GM23338 (cell line): ENCODE measurements around the gene ANGPTL7. TPM values are rescaled to one million over a fixed set of nuclear protein-coding genes. Genes with fewer than 3 reads are reported as not detected.

Source experiments
- ATAC-seq: fragments of 200-7000 bp; cut with Tn5 transposase; 3 replicates; pipeline ENCODE4 v1.9.1; 2020
- DNase-seq: peaks from one replicate; pipeline ENCODE4 v3.0.0-alpha.2; 2015; ENCODE audit warnings: low spot score
- H2AFZ ChIP-seq: fragments of 200-600 bp; sonication (generic); 2 replicates; pipeline ENCODE4 v1.8.0; 2016; ENCODE audit warnings: antibody characterized with exemption, mild to moderate bottlenecking, moderate library complexity
- H3F3A ChIP-seq: fragments of 200-600 bp; sonication (generic); replicated peaks from 2 replicates; pipeline ENCODE4 v1.8.0; 2017; ENCODE audit warnings: antibody characterized with exemption, mixed run types, low read depth
- H3K27ac ChIP-seq: fragments of 200-600 bp; sonication (generic); 2 replicates; pipeline ENCODE4 v1.6.1; 2016; ENCODE audit warnings: low read depth
- H3K27me3 ChIP-seq: fragments of 200-600 bp; sonication (generic); 2 replicates; pipeline ENCODE4 v1.8.0; 2016; ENCODE audit warnings: mild to moderate bottlenecking, mixed run types, moderate library complexity; ENCODE audit not compliant: insufficient read depth
- H3K36me3 ChIP-seq: fragments of 200-600 bp; sonication (generic); 2 replicates; pipeline ENCODE4 v1.8.0; 2016; ENCODE audit warnings: mild to moderate bottlenecking; ENCODE audit not compliant: insufficient read depth
- H3K4me1 ChIP-seq: fragments of 200-600 bp; sonication (generic); 2 replicates; pipeline ENCODE4 v1.8.0; 2016; ENCODE audit warnings: mild to moderate bottlenecking, moderate library complexity; ENCODE audit not compliant: insufficient read depth
- H3K4me2 ChIP-seq: fragments of 200-600 bp; sonication (generic); 2 replicates; pipeline ENCODE4 v1.7.1; 2017; ENCODE audit warnings: mixed run types
- H3K4me3 ChIP-seq: fragments of 200-600 bp; sonication (generic); 2 replicates; pipeline ENCODE4 v1.6.1; 2016; ENCODE audit warnings: mixed run types
- H3K79me2 ChIP-seq: fragments of 200-600 bp; sonication (generic); replicated peaks from 2 replicates; pipeline ENCODE4 v1.8.0; 2017; ENCODE audit warnings: mild to moderate bottlenecking; ENCODE audit not compliant: insufficient read depth
- H3K9me2 ChIP-seq: fragments of 200-600 bp; sonication (generic); 2 replicates; pipeline ENCODE4 v1.8.0; 2017; ENCODE audit not compliant: insufficient read depth
- H4K20me1 ChIP-seq: fragments of 200-600 bp; sonication (generic); replicated peaks from 2 replicates; pipeline ENCODE4 v1.8.0; 2017; ENCODE audit warnings: mild to moderate bottlenecking; ENCODE audit not compliant: insufficient read depth
- H3K27ac Mint-ChIP-seq: 2 replicates; pipeline ENCODE4 v1.8.0; 2020; ENCODE audit warnings: inconsistent platforms, mild to moderate bottlenecking, moderate library complexity, mixed read lengths
- H3K27me3 Mint-ChIP-seq: 3 replicates; pipeline ENCODE4 v1.8.0; 2022; ENCODE audit warnings: low read depth, mild to moderate bottlenecking, moderate library complexity, mixed read lengths, inconsistent platforms; ENCODE audit not compliant: insufficient read depth, poor library complexity
- H3K36me3 Mint-ChIP-seq: 3 replicates; pipeline ENCODE4 v1.8.0; 2021; ENCODE audit warnings: low read depth, mild to moderate bottlenecking, inconsistent platforms, moderate library complexity, mixed read lengths
- H3K4me1 Mint-ChIP-seq: 3 replicates; pipeline ENCODE4 v1.8.0; 2020; ENCODE audit warnings: mild to moderate bottlenecking, inconsistent platforms, mixed read lengths
- H3K4me3 Mint-ChIP-seq: 3 replicates; pipeline ENCODE4 v1.8.0; 2021; ENCODE audit warnings: moderate library complexity, mild to moderate bottlenecking, inconsistent platforms, mixed read lengths
- H3K9me3 Mint-ChIP-seq: 3 replicates; pipeline ENCODE4 v1.8.0; 2020; ENCODE audit warnings: moderate library complexity, mild to moderate bottlenecking, inconsistent platforms, mixed read lengths
- CREB1 ChIP-seq: fragments of 250-450 bp; sonication (Bioruptor Pico); IDR thresholded peaks from 2 replicates; pipeline ENCODE4 v1.5.0; 2020; ENCODE audit warnings: low read depth, mild to moderate bottlenecking, moderate library complexity
- EZH2 ChIP-seq: fragments of 200-600 bp; sonication (generic); IDR thresholded peaks from one replicate; pipeline ENCODE4 v1.8.0; 2017; ENCODE audit warnings: antibody characterized with exemption, mild to moderate bottlenecking, low read depth; ENCODE audit not compliant: unreplicated experiment
- EZH2phosphoT487 ChIP-seq: fragments of 200-600 bp; sonication (generic); IDR thresholded peaks from one replicate; pipeline ENCODE4 v1.8.1; 2018; ENCODE audit warnings: antibody characterized with exemption; ENCODE audit not compliant: unreplicated experiment
- JUNB ChIP-seq: IDR thresholded peaks from one replicate; pipeline ENCODE4 v1.6.1; 2016; ENCODE audit warnings: antibody characterized with exemption; ENCODE audit not compliant: unreplicated experiment
- NANOG ChIP-seq: IDR thresholded peaks from 2 replicates; pipeline ENCODE4 v1.6.1; 2016; ENCODE audit warnings: antibody characterized with exemption, borderline replicate concordance
- POLR2AphosphoS5 ChIP-seq: IDR thresholded peaks from 2 replicates; pipeline ENCODE4 v1.6.1; 2016; ENCODE audit warnings: antibody characterized with exemption, low read depth
- STAT1 ChIP-seq: IDR thresholded peaks from one replicate; pipeline ENCODE4 v1.6.1; 2016; ENCODE audit warnings: antibody characterized with exemption; ENCODE audit not compliant: unreplicated experiment
- ZNF114 ChIP-seq: fragments of 250-450 bp; sonication (Bioruptor Pico); IDR thresholded peaks from 2 replicates; pipeline ENCODE4 v1.5.0; 2020; ENCODE audit warnings: mild to moderate bottlenecking, moderate library complexity
- ZNF331 ChIP-seq: fragments of 250-450 bp; sonication (Bioruptor Pico); IDR thresholded peaks from 2 replicates; pipeline ENCODE4 v1.5.0; 2020; ENCODE audit warnings: low read depth, mild to moderate bottlenecking, moderate library complexity
- polyA plus RNA-seq: library from polyadenylated mRNA; unstranded; fragments of >200 nt; fragmentation: Nextera tagmentation; extraction: Ambion mirVana; gene quantifications from 2 replicates; pipeline ENCODE4 v1.2.1, GENCODE V29; 2016
- total RNA-seq: library from RNA; depleted of rRNA; stranded (reverse); fragments of >200 nt; shearing (Covaris generic); gene quantifications from 2 replicates; pipeline ENCODE4 v1.2.3, GENCODE V29; 2014
- TF ChIP-seq, protein P1 (sequence below): fragments of 250-450 bp; sonication (Bioruptor Pico); IDR thresholded peaks from 2 replicates; pipeline ENCODE4 v1.5.0; 2020; ENCODE audit warnings: mild to moderate bottlenecking, moderate library complexity
- TF ChIP-seq, protein P2 (sequence below): IDR thresholded peaks from one replicate; pipeline ENCODE4 v1.6.1; 2018; ENCODE audit warnings: antibody characterized with exemption; ENCODE audit not compliant: unreplicated experiment
- TF ChIP-seq, protein P3 (sequence below), 2 experiments: fragments of 200-600 bp in 1 of 2; sonication (generic) in 1 of 2; conservative IDR thresholded peaks; 2 replicates each; pipeline versions ENCODE4 v1.5.1 to v1.6.1; 2016 to 2017; ENCODE audit warnings: antibody characterized with exemption in 2 of 2, low read depth in 2 of 2, mild to moderate bottlenecking in 2 of 2, moderate library complexity in 1 of 2
- TF ChIP-seq, protein P4 (sequence below): IDR thresholded peaks from 2 replicates; pipeline ENCODE4 v1.6.1; 2016; ENCODE audit warnings: antibody characterized with exemption

The ANGPTL7 gene
- total and polyA plus RNA-seq, 2 experiments from 2014 or later, result 0.13 TPM; not detected in 1

DNA sequence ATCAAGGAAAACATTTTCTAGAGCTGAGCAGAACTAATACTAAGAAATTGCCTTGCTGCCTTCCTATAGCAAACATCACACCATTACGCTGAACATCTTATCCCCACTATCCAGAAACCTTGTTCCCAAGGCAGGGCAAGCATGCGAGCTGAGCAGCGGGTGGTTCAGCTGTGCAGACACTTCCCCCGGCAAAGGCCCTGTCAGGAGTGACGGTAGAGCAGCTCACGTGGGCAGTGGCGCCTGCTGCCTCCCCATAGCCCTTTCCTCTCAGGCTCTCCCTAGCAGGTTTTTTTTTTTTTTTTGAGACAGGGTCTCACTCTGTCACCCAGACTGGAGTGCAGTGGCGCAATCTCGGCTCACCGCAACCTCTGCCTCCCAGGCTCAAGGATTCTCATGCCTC is 13.7 kb upstream of the ANGPTL7 start:
- DNase-seq, result no peak
- Mint-ChIP-seq H3K27ac (no peak overlapping the region), H3K9me3 (no peaks in the 10 kb centered on the region), H3K36me3 (peaks cover 4% of the 10 kb centered on the region; the same call in 1 of the 3 replicates), H3K4me1 (peaks cover 12% of the 10 kb centered on the region), H3K4me3 (no peak overlapping the region), H3K27me3 (peaks cover 4% of the 10 kb centered on the region)
- peaks cover 3% of the 10 kb centered on the region; the same call in 1 of the 2 replicates for H3K36me3 ChIP-seq
- H3K4me1 ChIP-seq, result no peaks in the 10 kb centered on the region
- H3K27ac ChIP-seq, result no peak overlapping the region
- TF ChIP-seq STAT1, result no peak
- TF ChIP-seq ZNF114 (CRISPR knock-in tag), result no peak
- no peak for TF ChIP-seq POLR2AphosphoS5
- no peak for TF ChIP-seq NANOG
- TF ChIP-seq, protein P1, sequence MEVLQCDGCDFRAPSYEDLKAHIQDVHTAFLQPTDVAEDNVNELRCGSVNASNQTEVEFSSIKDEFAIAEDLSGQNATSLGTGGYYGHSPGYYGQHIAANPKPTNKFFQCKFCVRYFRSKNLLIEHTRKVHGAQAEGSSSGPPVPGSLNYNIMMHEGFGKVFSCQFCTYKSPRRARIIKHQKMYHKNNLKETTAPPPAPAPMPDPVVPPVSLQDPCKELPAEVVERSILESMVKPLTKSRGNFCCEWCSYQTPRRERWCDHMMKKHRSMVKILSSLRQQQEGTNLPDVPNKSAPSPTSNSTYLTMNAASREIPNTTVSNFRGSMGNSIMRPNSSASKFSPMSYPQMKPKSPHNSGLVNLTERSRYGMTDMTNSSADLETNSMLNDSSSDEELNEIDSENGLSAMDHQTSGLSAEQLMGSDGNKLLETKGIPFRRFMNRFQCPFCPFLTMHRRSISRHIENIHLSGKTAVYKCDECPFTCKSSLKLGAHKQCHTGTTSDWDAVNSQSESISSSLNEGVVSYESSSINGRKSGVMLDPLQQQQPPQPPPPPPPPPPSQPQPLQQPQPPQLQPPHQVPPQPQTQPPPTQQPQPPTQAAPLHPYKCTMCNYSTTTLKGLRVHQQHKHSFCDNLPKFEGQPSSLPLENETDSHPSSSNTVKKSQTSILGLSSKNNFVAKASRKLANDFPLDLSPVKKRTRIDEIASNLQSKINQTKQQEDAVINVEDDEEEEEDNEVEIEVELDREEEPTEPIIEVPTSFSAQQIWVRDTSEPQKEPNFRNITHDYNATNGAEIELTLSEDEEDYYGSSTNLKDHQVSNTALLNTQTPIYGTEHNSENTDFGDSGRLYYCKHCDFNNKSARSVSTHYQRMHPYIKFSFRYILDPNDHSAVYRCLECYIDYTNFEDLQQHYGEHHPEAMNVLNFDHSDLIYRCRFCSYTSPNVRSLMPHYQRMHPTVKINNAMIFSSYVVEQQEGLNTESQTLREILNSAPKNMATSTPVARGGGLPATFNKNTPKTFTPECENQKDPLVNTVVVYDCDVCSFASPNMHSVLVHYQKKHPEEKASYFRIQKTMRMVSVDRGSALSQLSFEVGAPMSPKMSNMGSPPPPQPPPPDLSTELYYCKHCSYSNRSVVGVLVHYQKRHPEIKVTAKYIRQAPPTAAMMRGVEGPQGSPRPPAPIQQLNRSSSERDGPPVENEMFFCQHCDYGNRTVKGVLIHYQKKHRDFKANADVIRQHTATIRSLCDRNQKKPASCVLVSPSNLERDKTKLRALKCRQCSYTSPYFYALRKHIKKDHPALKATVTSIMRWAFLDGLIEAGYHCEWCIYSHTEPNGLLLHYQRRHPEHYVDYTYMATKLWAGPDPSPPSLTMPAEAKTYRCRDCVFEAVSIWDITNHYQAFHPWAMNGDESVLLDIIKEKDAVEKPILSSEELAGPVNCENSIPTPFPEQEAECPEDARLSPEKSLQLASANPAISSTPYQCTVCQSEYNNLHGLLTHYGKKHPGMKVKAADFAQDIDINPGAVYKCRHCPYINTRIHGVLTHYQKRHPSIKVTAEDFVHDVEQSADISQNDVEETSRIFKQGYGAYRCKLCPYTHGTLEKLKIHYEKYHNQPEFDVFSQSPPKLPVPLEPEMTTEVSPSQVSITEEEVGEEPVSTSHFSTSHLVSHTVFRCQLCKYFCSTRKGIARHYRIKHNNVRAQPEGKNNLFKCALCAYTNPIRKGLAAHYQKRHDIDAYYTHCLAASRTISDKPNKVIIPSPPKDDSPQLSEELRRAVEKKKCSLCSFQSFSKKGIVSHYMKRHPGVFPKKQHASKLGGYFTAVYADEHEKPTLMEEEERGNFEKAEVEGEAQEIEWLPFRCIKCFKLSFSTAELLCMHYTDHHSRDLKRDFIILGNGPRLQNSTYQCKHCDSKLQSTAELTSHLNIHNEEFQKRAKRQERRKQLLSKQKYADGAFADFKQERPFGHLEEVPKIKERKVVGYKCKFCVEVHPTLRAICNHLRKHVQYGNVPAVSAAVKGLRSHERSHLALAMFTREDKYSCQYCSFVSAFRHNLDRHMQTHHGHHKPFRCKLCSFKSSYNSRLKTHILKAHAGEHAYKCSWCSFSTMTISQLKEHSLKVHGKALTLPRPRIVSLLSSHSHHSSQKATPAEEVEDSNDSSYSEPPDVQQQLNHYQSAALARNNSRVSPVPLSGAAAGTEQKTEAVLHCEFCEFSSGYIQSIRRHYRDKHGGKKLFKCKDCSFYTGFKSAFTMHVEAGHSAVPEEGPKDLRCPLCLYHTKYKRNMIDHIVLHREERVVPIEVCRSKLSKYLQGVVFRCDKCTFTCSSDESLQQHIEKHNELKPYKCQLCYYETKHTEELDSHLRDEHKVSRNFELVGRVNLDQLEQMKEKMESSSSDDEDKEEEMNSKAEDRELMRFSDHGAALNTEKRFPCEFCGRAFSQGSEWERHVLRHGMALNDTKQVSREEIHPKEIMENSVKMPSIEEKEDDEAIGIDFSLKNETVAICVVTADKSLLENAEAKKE (CRISPR knock-in tag), result no peak
- no peak for TF ChIP-seq CREB1 (CRISPR knock-in tag)
- TF ChIP-seq, protein P2, sequence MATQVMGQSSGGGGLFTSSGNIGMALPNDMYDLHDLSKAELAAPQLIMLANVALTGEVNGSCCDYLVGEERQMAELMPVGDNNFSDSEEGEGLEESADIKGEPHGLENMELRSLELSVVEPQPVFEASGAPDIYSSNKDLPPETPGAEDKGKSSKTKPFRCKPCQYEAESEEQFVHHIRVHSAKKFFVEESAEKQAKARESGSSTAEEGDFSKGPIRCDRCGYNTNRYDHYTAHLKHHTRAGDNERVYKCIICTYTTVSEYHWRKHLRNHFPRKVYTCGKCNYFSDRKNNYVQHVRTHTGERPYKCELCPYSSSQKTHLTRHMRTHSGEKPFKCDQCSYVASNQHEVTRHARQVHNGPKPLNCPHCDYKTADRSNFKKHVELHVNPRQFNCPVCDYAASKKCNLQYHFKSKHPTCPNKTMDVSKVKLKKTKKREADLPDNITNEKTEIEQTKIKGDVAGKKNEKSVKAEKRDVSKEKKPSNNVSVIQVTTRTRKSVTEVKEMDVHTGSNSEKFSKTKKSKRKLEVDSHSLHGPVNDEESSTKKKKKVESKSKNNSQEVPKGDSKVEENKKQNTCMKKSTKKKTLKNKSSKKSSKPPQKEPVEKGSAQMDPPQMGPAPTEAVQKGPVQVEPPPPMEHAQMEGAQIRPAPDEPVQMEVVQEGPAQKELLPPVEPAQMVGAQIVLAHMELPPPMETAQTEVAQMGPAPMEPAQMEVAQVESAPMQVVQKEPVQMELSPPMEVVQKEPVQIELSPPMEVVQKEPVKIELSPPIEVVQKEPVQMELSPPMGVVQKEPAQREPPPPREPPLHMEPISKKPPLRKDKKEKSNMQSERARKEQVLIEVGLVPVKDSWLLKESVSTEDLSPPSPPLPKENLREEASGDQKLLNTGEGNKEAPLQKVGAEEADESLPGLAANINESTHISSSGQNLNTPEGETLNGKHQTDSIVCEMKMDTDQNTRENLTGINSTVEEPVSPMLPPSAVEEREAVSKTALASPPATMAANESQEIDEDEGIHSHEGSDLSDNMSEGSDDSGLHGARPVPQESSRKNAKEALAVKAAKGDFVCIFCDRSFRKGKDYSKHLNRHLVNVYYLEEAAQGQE, result no peak
- TF ChIP-seq, protein P3, sequence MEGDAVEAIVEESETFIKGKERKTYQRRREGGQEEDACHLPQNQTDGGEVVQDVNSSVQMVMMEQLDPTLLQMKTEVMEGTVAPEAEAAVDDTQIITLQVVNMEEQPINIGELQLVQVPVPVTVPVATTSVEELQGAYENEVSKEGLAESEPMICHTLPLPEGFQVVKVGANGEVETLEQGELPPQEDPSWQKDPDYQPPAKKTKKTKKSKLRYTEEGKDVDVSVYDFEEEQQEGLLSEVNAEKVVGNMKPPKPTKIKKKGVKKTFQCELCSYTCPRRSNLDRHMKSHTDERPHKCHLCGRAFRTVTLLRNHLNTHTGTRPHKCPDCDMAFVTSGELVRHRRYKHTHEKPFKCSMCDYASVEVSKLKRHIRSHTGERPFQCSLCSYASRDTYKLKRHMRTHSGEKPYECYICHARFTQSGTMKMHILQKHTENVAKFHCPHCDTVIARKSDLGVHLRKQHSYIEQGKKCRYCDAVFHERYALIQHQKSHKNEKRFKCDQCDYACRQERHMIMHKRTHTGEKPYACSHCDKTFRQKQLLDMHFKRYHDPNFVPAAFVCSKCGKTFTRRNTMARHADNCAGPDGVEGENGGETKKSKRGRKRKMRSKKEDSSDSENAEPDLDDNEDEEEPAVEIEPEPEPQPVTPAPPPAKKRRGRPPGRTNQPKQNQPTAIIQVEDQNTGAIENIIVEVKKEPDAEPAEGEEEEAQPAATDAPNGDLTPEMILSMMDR (conservative IDR thresholded peaks at IDR 0.05; ENCODE audit: low read depth in 2 of 2), result no peak
- TF ChIP-seq JUNB, result no peak
- no peak for TF ChIP-seq ZNF331
- no peak for TF ChIP-seq EZH2phosphoT487
- TF ChIP-seq EZH2, result no peak
- TF ChIP-seq, protein P4, sequence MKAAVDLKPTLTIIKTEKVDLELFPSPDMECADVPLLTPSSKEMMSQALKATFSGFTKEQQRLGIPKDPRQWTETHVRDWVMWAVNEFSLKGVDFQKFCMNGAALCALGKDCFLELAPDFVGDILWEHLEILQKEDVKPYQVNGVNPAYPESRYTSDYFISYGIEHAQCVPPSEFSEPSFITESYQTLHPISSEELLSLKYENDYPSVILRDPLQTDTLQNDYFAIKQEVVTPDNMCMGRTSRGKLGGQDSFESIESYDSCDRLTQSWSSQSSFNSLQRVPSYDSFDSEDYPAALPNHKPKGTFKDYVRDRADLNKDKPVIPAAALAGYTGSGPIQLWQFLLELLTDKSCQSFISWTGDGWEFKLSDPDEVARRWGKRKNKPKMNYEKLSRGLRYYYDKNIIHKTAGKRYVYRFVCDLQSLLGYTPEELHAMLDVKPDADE, result no peak
- H2AFZ ChIP-seq, result no peak overlapping the region
- no peak overlapping the region for H3K4me2 ChIP-seq
- H4K20me1 ChIP-seq, result peaks cover 22% of the 10 kb centered on the region; the same call in 1 of the 2 replicates
- H3K79me2 ChIP-seq, result no peaks in the 10 kb centered on the region
- H3F3A ChIP-seq, result no peaks in the 10 kb centered on the region
- H3K27me3 ChIP-seq, result no peaks in the 10 kb centered on the region
- no peak for ATAC-seq
- H3K9me2 ChIP-seq, result no peaks in the 10 kb centered on the region
- no peak overlapping the region for H3K4me3 ChIP-seq
